A673 (cell line): ENCODE measurements around the gene PRICKLE3. TPM values are rescaled to one million over a fixed set of nuclear protein-coding genes. Genes with fewer than 3 reads are reported as not detected.

Experiments used
- BruUV-seq: library from RNA; stranded (reverse); fragments of 400-500 nt; replicated peaks from 2 replicates; lab custom pipeline; 2021; lab: Mats Ljungman, UMichigan
- CTCF ChIA-PET: fragments of 300-600 bp; sonication (Branson Sonifier 250); formaldehyde crosslinking; loops from one replicate; lab custom pipeline; 2022; ENCODE audit warnings: antibody characterized with exemption; lab: Charles Lee
- POLR2A ChIA-PET: fragments of 300-600 bp; sonication (Branson Sonifier 250); formaldehyde crosslinking; loops from one replicate; lab custom pipeline; 2022; ENCODE audit warnings: antibody characterized with exemption; ENCODE audit not compliant: low non-redundant PET; lab: Charles Lee
- DNase-seq: peaks from one replicate; pipeline ENCODE4 v3.0.0-alpha.2; 2015; ENCODE audit warnings: low spot score
- H3K27ac ChIP-seq: fragments of 200-600 bp; sonication (generic); 2 replicates; pipeline ENCODE4 v1.5.1; 2016; ENCODE audit warnings: mixed run types, low read depth, mild to moderate bottlenecking, mixed read lengths, antibody characterized with exemption, low read length; ENCODE audit not compliant: poor library complexity, severe bottlenecking
- H3K27me3 ChIP-seq: fragments of 200-600 bp; sonication (generic); replicated peaks from 2 replicates; pipeline ENCODE4 v1.6.1; 2017; ENCODE audit warnings: mixed run types, low read depth, mild to moderate bottlenecking, mixed read lengths, antibody characterized with exemption, low read length; ENCODE audit not compliant: insufficient read depth, poor library complexity
- H3K36me3 ChIP-seq: fragments of 200-600 bp; sonication (generic); 2 replicates; pipeline ENCODE4 v1.6.1; 2016; ENCODE audit warnings: mixed run types, mild to moderate bottlenecking, mixed read lengths, antibody characterized with exemption, low read length; ENCODE audit not compliant: insufficient read depth, poor library complexity, severe bottlenecking
- H3K4me1 ChIP-seq: fragments of 200-600 bp; sonication (generic); 2 replicates; pipeline ENCODE4 v1.6.1; 2017; ENCODE audit warnings: mixed run types, mild to moderate bottlenecking, mixed read lengths, antibody characterized with exemption, low read length; ENCODE audit not compliant: insufficient read depth, poor library complexity, severe bottlenecking
- H3K4me3 ChIP-seq: fragments of 200-600 bp; sonication (generic); 2 replicates; pipeline ENCODE4 v1.5.1; 2016; ENCODE audit warnings: low read depth, mixed run types, mild to moderate bottlenecking, mixed read lengths, low read length; ENCODE audit not compliant: poor library complexity, severe bottlenecking
- H3K9me3 ChIP-seq: fragments of 200-600 bp; sonication (generic); 2 replicates; pipeline ENCODE4 v1.6.1; 2016; ENCODE audit warnings: mixed run types, low read depth, mild to moderate bottlenecking, mixed read lengths, antibody characterized with exemption, low read length; ENCODE audit not compliant: poor library complexity, severe bottlenecking
- EZH2 ChIP-seq: fragments of 200-600 bp; sonication (generic); IDR thresholded peaks from 2 replicates; pipeline ENCODE4 v1.6.1; 2017; ENCODE audit warnings: borderline replicate concordance, low read depth, mild to moderate bottlenecking, mixed read lengths, antibody characterized with exemption, low read length; ENCODE audit not compliant: poor library complexity, severe bottlenecking
- intact Hi-C: fragments of 100-400 bp; cut with micrococcal nuclease; formaldehyde crosslinking; loops from one replicate; pipeline ENCODE4 v1.10.0; 2022; ENCODE audit not compliant: unreplicated experiment
- total RNA-seq: library from RNA; stranded (reverse); gene quantifications from 2 replicates; pipeline ENCODE4 v1.2.3, GENCODE V29; 2021
- TF ChIP-seq, protein P1 (sequence below): fragments of 300-800, 200-600 bp; sonication (generic); conservative IDR thresholded peaks from 2 replicates; pipeline ENCODE4 v1.5.1; 2017; ENCODE audit warnings: low read depth, mild to moderate bottlenecking, antibody characterized with exemption, low read length, moderate library complexity, mixed read lengths

PRICKLE3 gene
- total RNA-seq, 1 experiment from 2014 or later: 4.8 TPM

DNA sequence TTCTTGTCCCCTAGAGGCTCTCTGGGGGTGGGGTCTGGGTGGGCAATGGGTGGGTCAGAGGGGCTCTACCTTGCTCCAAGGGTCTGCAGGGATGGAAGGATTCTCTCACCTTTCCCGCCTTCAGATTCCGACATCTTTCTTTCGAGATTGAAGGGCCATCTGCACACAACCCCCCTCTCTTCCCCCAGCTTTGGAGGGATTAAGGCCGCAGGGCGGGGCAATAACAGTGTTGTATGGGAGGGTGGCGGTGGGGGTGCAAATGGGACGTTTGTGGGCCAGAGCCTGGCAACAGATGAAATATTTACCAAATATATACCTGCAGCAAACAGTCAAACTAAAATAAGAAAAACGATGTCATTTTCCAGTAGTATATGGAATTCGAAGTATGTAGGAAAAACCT, 47.0 kb upstream of the PRICKLE3 start, which contains the start of gene CACNA1F:
TSS of gene CACNA1F (minus strand) at position 165 of the 400 bp plus-strand sequence. CDS start at position 134, 31 bp downstream.
- Histone ChIP-seq H3K27ac (no peak within 1 kb of the TSS), H3K36me3 (no peaks in the 10 kb centered on the region), H3K4me1 (no peaks in the 10 kb centered on the region), H3K27me3 (no peaks in the 10 kb centered on the region), H3K4me3 (no peak within 1 kb of the TSS), H3K9me3 (no peaks in the 10 kb centered on the region)
- intact Hi-C loops: no loop called here
- ChIA-PET POLR2A (no interaction called here), CTCF (no interaction called here)
- BruUV-seq: no TSS peak
- no peak for DNase-seq
- TF ChIP-seq EZH2: no peak
- TF ChIP-seq, protein P1, sequence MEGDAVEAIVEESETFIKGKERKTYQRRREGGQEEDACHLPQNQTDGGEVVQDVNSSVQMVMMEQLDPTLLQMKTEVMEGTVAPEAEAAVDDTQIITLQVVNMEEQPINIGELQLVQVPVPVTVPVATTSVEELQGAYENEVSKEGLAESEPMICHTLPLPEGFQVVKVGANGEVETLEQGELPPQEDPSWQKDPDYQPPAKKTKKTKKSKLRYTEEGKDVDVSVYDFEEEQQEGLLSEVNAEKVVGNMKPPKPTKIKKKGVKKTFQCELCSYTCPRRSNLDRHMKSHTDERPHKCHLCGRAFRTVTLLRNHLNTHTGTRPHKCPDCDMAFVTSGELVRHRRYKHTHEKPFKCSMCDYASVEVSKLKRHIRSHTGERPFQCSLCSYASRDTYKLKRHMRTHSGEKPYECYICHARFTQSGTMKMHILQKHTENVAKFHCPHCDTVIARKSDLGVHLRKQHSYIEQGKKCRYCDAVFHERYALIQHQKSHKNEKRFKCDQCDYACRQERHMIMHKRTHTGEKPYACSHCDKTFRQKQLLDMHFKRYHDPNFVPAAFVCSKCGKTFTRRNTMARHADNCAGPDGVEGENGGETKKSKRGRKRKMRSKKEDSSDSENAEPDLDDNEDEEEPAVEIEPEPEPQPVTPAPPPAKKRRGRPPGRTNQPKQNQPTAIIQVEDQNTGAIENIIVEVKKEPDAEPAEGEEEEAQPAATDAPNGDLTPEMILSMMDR: no peak

DNA sequence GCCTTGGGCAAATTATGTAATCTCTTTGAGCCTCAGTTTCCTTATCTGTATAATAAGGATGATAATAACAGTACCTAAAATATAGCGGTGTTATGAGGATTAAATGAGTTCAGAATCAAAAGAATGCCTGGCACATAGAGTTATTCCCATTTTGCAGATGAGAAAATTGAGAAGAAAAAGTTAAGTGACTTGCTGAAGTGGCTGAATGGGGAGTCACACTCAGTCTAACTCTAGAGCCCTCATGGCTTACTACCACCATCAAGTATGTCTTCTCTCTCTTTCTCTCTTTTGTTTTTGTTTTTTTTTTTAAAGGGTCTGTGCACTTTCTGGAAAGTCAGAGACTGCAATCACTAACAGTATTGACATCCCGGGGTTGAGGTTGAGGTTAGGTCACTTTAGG, 46.4 kb upstream of the PRICKLE3 start:
- H3K4me1 ChIP-seq: no peaks in the 10 kb centered on the region
- TF ChIP-seq, protein P1: no peak
- no peak for TF ChIP-seq EZH2
- BruUV-seq: no TSS peak
- no peaks in the 10 kb centered on the region for H3K27me3 ChIP-seq
- no peaks in the 10 kb centered on the region for H3K36me3 ChIP-seq
- ChIA-PET CTCF (no interaction called here), POLR2A (no interaction called here)
- no peak overlapping the region for H3K4me3 ChIP-seq
- intact Hi-C loops: no loop called here
- no peak for DNase-seq
- no peak overlapping the region for H3K27ac ChIP-seq
- no peaks in the 10 kb centered on the region for H3K9me3 ChIP-seq

DNA sequence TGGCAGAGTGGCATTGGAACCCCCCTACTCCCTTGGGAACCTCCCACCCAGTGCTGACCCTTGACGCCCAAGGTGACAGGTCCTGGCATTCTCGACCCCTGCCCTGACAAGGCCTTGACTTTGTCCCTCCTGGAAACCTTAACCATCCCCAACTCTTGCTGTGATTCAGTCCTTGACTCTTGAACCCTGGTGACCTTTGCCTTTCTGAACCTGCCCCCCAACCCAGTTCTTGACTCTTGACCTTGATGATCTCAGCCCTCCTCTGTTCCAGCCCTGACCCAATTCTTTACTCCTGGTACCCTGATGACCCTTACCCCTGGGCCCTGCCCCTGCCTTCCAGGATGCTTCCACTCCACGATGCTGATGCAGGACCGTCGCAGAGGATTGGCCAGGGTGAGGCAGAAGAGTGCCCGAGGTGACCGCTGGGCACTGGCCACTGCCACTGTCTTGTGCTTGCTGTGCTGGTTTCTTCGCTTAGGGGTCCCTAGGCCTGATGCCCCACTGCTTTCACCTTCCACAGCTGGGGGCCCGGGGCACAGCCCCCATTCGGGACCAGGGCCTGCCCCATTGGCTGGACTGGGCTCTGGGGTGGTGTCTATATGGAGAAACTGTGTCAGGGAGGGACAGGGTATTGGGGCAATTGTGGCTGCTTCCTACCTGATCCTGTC, 45.3 kb upstream of the PRICKLE3 start:
- TF ChIP-seq, protein P1: no peak
- TF ChIP-seq EZH2: no peak
- no peaks in the 10 kb centered on the region for H3K27me3 ChIP-seq
- DNase-seq: no peak
- intact Hi-C loops: no loop called here
- ChIA-PET POLR2A (no interaction called here), CTCF (no interaction called here)
- no peak overlapping the region for H3K27ac ChIP-seq
- H3K9me3 ChIP-seq: no peaks in the 10 kb centered on the region
- no TSS peak for BruUV-seq
- no peaks in the 10 kb centered on the region for H3K4me1 ChIP-seq
- no peak overlapping the region for H3K4me3 ChIP-seq
- H3K36me3 ChIP-seq: no peaks in the 10 kb centered on the region
